Mesodermal cell (in vitro differentiated cells): Measurements from ENCODE around the gene PTPRJ.

ENCODE experiments used
- H3K27ac ChIP-seq: 2 replicates; pipeline ENCODE4 v1.7.0; 2013; ENCODE audit warnings: mild to moderate bottlenecking, low read depth, low read length, moderate library complexity; ENCODE audit not compliant: severe bottlenecking
- H3K36me3 ChIP-seq: 2 replicates; pipeline ENCODE4 v1.7.1; 2013; ENCODE audit warnings: mild to moderate bottlenecking, low read length, moderate library complexity; ENCODE audit not compliant: control insufficient read depth, insufficient read depth
- H3K4me1 ChIP-seq: one replicate; pipeline ENCODE4 v1.7.1; 2013; ENCODE audit warnings: mild to moderate bottlenecking, low read length; ENCODE audit not compliant: insufficient read depth, control insufficient read depth, poor library complexity, severe bottlenecking
- H3K4me3 ChIP-seq: 2 replicates; pipeline ENCODE4 v1.7.0; 2013; ENCODE audit warnings: low read length, control low read depth, mild to moderate bottlenecking; ENCODE audit not compliant: insufficient read depth, poor library complexity, severe bottlenecking; ENCODE audit errors: extremely low read depth
- H3K9me3 ChIP-seq: 2 replicates; pipeline ENCODE4 v1.7.1; 2013; ENCODE audit warnings: mild to moderate bottlenecking, low read length, moderate library complexity; ENCODE audit not compliant: control insufficient read depth
- WGBS, 2 experiments: methylation state at CpG; one replicate each; pipeline ENCODE4 v1.1.5; 2013; ENCODE audit warnings: missing lambda C conversion rate in 2 of 2; ENCODE audit not compliant: insufficient coverage in 2 of 2; 5-methylcytosine and 5-hydroxymethylcytosine counted together

Gene PTPRJ

DNA sequence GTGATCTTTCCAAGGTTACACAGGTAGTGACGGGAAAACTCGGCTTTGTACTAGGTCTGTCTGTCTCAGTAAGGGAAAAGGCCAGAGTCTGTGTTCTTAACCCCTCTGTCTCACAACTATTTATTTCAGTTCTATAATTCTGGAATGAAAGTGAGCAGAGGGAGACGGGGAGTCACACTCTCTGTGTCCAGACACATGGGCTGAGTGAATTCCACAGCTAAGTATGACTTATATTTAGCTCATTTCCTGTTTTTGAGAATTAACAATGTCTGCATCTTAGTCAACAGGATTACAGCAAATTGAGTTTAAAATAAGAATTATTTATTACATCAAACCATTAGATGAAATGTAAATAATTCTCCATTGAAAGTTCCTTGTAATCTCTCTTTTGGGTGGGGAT lies 173.8 kb downstream of the PTPRJ start:
- Histone ChIP-seq H3K4me1 (no peaks in the 10 kb centered on the region), H3K27ac (no peak overlapping the region), H3K9me3 (peaks cover 14% of the 10 kb centered on the region), H3K4me3 (no peak overlapping the region), H3K36me3 (peaks cover 22% of the 10 kb centered on the region)
- 100% methylated on average over 1 of the region's 3 CpGs; no CpG with 5 or more reads in 1 of the 2 experiments for WGBS, 2 experiments

DNA sequence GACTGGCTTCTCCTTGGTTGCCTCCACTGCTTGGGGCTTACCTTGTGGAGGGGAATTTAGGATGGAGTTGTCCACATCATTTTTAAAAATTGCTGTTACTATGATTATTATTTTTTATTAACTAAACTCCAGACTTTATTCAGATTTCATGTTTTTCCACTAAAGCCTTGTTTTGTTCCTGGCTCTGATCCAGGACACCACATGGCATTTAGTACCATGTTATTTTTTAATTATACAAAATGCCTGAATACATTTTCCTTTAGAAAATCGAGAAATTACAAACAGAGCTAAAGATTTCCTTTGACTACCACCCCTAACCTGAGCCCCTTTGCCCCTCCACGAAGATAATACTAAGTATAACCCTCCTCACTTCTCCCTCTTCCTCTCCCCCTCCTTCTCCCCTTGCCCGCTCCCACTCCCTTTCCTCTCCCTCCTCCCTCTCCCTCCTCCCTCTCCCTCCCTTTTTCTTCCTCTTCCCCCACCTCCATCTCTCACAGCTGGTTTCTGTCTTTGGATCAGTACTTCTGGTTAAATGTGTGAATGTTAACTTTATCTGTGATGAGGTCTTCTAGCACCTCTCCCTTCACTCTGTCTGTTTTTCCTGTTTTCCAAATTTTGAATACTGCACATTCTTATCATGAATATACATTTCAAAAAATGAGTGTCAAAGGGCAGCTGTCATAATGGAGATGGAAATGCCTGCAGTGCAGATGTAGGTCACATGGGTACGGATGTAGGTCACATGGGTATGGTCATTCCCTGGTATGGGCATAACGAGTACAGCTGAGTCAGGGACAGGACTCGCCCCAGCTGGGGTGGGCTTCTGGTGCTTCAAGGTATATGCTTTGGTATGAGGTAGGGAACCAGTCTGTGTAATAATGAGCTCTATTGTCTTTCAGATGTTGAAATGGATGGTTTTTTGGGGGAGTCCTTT lies 181.9 kb downstream of the PTPRJ start:
- Histone ChIP-seq H3K27ac (no peak overlapping the region), H3K9me3 (no peaks in the 10 kb centered on the region), H3K4me3 (no peak overlapping the region), H3K36me3 (peaks cover 11% of the 10 kb centered on the region), H3K4me1 (no peaks in the 10 kb centered on the region)
- 83 to 86% methylated on average over 4 to 6 of the region's 6 CpGs for WGBS, 2 experiments

DNA sequence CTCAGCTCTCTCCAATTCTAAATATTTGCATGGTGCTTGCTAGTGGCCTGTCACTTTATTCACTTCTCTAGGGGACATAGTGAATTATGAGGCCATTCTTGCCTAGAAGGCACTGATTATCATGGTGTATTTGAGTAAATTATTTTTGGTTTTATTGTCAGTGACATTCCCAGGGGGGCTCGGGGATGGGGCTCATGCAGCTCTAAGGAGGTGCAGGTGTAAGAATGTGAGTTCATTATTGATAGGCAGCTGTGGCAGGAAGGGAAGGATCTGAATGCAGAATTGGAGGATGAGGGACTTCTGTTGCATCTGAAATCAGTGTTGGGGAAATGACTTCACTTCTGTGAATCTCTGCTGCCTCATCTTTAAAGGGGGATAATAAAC lies 182.5 kb downstream of the PTPRJ start:
- Histone ChIP-seq H3K9me3 (no peaks in the 10 kb centered on the region), H3K4me1 (no peaks in the 10 kb centered on the region), H3K4me3 (no peak overlapping the region), H3K27ac (no peak overlapping the region), H3K36me3 (peaks cover 11% of the 10 kb centered on the region)
- WGBS, 2 experiments = 87 to 100% methylated on average over 1 of the region's 1 CpG

DNA sequence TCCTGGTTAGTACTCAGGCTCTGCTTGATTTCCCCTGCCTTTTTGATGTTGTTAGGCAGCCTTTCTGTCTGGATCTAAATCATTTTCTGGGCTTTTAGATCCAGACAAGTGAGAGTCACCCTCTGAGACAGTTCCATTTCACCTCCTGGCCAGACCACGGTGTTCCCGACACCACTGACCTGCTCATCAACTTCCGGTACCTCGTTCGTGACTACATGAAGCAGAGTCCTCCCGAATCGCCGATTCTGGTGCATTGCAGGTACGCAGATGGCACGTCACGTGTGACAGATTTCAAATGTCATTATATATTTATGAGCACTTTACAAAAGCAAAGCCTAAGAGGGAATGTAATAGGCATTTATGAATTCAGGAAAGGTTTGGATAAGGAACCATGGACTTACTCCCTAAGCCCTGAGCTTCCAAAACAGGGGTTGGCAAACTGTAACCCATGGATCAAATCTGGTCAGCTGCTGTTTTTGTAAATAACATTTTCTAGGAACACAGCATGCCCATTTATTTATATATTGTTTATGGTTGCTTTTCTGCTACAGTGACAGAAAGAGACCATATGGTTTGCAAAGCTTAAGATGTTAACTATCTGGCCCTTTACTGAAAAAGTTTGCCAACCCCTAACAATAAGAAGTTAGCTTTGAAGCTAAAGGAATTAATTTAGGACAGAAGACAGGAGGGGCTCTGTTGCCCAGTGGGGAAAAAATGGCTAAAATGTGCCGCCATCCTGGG lies 183.2 kb downstream of the PTPRJ start:
- 95 to 98% methylated on average over 9 to 10 of the region's 12 CpGs for WGBS, 2 experiments

DNA sequence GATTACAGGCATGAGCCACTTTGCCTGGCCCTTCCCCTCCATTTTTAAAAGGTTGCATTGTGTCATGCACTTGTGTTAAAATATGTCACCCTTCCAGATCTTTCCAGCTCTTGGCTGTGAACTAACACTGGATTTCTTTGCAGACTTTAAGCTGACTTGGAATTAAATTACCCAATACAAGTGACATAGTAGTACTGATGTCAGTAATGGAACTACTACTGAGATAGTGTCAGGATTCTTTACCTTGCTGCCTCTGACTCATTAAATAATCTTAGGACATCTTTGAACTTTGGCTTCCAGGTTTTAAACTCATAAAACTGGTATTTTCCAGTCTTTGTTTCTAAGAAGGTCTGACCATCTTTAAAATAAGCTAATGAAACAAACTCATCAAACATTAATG lies 184.5 kb downstream of the PTPRJ start:
- Histone ChIP-seq H3K9me3 (no peaks in the 10 kb centered on the region), H3K27ac (no peak overlapping the region), H3K4me1 (no peaks in the 10 kb centered on the region), H3K36me3 (peaks cover 11% of the 10 kb centered on the region), H3K4me3 (no peak overlapping the region)

More for the DNA sequence above, 183.2 kb downstream of the PTPRJ start:
- Histone ChIP-seq H3K36me3 (peaks cover 11% of the 10 kb centered on the region), H3K27ac (no peak overlapping the region), H3K4me3 (no peak overlapping the region), H3K4me1 (no peaks in the 10 kb centered on the region), H3K9me3 (no peaks in the 10 kb centered on the region)

DNA sequence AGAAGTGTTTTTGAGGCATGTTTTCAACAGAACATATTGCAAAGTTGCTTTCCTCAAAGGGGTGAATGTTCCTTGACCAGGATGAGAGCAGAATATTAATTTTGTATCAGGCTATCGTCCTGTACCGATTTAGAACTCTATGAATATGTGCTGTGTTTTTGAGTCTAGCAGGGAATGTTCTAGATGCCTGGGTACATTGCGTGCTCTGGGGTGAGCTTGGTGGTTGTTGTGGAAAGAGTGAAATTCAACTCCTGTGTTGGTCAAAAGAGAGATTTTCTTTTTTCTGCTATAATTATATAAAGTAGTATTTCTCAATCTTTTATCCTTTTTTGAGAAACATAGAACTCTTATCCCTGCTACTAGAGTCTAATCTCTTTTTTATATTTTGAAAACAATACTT lies 185.1 kb downstream of the PTPRJ start:
- 63 to 100% methylated on average over 2 to 3 of the region's 3 CpGs for WGBS, 2 experiments
- Histone ChIP-seq H3K4me1 (no peaks in the 10 kb centered on the region), H3K36me3 (peaks cover 11% of the 10 kb centered on the region), H3K4me3 (no peak overlapping the region), H3K9me3 (no peaks in the 10 kb centered on the region), H3K27ac (no peak overlapping the region)

DNA sequence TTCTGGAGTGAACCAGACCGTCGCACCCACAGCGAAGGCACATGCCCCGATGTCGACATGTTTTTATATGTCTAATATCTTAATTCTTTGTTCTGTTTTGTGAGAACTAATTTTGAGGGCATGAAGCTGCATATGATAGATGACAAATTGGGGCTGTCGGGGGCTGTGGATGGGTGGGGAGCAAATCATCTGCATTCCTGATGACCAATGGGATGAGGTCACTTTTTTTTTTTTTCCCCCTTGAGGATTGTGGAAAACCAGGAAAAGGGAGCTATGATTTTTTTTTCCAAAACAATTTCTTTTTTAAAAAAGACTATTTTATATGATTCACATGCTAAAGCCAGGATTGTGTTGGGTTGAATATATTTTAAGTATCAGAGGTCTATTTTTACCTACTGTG lies 187.0 kb downstream of the PTPRJ start:
- WGBS, 2 experiments = 94 to 97% methylated on average over 4 of the region's 6 CpGs
- H3K36me3 ChIP-seq = peaks cover 11% of the 10 kb centered on the region
- no peak overlapping the region for H3K27ac ChIP-seq
- H3K4me1 ChIP-seq = no peaks in the 10 kb centered on the region
- H3K4me3 ChIP-seq = no peak overlapping the region
- H3K9me3 ChIP-seq = no peaks in the 10 kb centered on the region

DNA sequence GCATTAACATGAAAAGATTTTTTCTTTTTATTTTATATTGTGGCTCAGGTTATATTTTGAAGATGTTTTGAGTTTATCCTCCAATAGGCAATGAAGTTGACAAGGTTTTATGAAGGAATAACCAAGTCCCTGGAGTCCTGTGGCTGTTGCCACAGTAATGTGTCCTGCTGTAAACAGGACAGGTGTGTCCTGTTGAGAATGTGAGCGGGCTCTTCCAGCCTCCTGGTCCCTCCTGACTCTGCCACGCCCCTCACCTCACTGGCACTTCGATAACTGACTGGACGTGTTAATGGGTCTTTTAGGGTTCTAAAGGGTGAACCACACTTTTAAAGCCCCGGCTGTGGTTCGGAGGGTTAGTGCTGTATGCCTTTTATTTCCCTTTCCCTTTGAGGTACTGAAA lies 188.5 kb downstream of the PTPRJ start:
- Histone ChIP-seq H3K4me1 (no peaks in the 10 kb centered on the region), H3K4me3 (no peak overlapping the region), H3K36me3 (peaks cover 11% of the 10 kb centered on the region), H3K9me3 (no peaks in the 10 kb centered on the region), H3K27ac (no peak overlapping the region)
- 94 to 95% methylated on average over 2 to 6 of the region's 6 CpGs for WGBS, 2 experiments

DNA sequence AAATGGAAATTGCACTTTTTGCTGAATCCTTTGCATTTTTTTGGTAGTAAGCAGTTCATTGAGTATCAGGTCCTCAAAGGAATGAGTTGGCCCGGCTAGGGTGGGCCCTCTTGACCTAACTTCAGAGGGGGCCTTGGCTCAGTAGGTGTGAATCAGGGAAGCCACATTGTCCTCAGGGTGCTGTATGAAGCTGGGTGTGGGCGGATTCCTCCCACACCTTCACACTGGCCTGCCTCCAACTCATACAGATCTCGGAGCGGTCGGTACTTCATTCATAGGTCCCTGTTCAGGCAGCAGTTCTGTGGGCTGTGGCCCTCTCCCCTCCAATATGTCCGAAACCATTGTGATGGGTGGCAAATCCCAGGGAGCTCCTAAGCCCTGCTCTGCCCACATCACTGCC lies 188.9 kb downstream of the PTPRJ start:
- 92 to 95% methylated on average over 3 to 4 of the region's 6 CpGs for WGBS, 2 experiments
- no peak overlapping the region for H3K4me3 ChIP-seq
- H3K9me3 ChIP-seq = no peaks in the 10 kb centered on the region
- no peaks in the 10 kb centered on the region for H3K4me1 ChIP-seq
- no peak overlapping the region for H3K27ac ChIP-seq
- peaks cover 7% of the 10 kb centered on the region for H3K36me3 ChIP-seq

DNA sequence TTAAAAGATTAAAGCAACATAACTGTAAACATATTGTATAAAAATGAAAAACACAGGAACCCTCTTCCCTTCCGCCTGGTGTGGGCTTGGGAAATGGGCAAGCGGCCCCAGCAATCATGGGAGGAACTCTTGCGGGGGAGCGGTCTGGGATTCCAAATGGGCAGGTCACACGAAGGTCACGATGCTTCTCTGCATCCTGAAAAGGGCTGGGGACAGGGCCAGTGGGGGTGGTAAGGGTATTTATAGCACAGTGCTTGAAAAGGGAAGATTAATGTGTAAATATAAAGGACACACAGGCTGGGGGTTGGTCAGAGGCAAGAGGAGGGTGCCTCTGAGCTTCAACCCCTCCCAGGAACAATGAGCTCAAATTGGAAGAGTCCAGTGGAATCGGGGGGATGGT lies 189.4 kb downstream of the PTPRJ start:
- no peak overlapping the region for H3K27ac ChIP-seq
- no peak overlapping the region for H3K4me3 ChIP-seq
- WGBS, 2 experiments = 91 to 92% methylated on average over 6 to 7 of the region's 7 CpGs
- no peaks in the 10 kb centered on the region for H3K9me3 ChIP-seq
- H3K4me1 ChIP-seq = no peaks in the 10 kb centered on the region
- H3K36me3 ChIP-seq = peaks cover 5% of the 10 kb centered on the region
